SH-SY5Y (cell line): ENCODE data around the gene LRRC31.

Experiments
- GATA2 ChIP-seq: IDR thresholded peaks from 2 replicates; pipeline ENCODE4 v1.6.1; 2011; ENCODE audit warnings: mild to moderate bottlenecking, low read depth, low read length
- GATA3 ChIP-seq: IDR thresholded peaks from 2 replicates; pipeline ENCODE4 v1.6.1; 2011; ENCODE audit warnings: low read depth, mild to moderate bottlenecking, low read length, moderate library complexity

GRCh38 chr3:169836942-169837275 lies 32.8 kb downstream of the LRRC31 start:
- TF ChIP-seq GATA2 (no peak), GATA3 (no peak)
